HG03095 (cell line): ENCODE measurements around the gene NETO1.

Experiments
- ATAC-seq: cut with Tn5 transposase; IDR thresholded peaks from one replicate; pipeline ENCODE4 v1.9.1; 2021; ENCODE audit warnings: moderate library complexity; ENCODE audit not compliant: unreplicated experiment

The NETO1 gene

DNA sequence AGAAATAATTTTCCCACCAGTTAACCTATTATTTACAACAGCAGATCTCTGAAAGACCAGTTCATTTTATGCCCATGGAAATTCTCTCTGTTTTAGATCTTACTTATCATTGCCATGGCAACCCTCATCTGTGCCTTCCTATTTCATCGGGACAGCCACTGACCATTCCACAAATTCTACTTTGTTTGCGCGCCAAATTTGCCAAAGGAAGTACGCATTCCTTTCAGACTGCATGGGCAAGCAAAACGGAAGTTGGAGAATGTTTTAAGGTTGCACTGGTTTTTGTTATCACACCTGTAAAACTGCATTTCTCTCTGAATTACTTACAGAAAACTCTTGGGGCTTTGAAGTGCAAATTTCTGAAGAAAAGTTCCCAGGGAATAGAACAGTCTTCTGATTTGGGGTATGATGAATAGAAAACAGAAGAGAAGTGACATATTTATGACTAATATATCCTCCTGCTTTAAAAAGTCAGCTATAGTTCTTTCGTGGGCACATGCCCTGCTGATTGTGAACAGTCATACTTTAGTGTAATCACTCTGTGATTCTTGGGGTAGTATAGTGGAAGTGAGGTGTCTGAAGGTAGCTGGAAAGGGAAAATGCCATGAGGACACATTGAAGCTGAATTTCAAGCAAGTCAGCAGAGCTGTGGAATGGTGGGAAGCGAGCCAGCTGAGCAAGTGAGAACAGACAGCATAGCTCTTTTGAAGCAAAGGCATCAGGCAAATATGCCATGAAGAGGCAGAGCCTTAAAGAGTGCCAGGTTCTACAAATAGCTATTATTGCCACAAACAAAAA, 20.9 kb downstream of the NETO1 start:
- ATAC-seq: no peak

DNA sequence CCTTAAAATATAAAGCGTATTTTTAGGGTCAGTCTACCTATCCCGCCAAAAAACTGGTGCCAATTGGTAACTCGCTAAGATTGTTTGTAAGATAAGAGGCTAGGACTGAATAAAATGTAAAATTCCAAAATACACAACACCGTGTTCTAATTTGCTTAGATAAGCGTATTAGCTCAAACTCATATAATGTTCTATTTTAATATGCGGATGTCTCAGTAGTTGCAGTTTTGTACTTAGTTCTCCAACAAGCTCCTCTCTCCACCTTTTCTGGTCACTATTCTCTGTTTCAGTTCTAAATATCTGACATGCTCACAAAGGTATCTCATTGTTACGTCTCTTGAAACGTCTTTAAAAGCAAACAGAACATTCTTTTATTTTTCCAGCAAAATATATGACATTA, 24.0 kb downstream of the NETO1 start:
- no peak for ATAC-seq

DNA sequence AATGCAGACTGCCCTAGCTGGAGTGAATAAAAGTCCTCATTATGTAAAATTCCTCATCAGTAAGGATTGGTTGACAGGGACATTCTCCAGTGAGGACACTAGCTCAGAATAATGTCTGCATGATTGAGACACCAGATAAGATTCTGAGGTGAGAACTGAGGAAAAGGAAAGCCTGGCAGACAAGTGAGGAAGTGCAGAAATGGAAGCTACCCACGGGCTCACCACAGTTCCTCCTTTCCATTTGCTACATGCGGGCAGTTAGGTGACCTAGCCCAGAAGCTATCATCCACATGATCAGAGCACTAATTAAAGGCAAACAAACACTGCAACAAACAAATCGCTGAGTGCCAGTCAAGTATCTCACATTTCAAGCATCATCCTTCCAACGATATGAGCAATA, 27.7 kb downstream of the NETO1 start:
- no peak for ATAC-seq

DNA sequence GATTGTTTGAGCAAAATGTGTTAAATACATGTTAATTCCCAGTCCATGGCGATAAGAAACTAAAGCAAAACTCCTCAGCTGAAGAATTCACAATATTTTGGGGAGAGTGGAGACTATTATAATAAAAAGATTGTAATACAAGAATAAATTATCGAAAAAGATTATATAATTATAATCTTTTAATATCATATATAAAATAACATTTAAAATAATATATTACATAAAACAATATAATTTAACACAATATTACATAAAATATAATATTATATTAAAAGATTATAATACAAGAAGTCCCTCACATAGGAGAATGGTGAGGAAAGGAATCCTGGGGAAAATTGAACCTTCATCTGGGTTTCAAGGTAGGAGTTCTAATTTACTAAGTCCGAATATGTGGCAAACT, 33.1 kb downstream of the NETO1 start:
- ATAC-seq: no peak

DNA sequence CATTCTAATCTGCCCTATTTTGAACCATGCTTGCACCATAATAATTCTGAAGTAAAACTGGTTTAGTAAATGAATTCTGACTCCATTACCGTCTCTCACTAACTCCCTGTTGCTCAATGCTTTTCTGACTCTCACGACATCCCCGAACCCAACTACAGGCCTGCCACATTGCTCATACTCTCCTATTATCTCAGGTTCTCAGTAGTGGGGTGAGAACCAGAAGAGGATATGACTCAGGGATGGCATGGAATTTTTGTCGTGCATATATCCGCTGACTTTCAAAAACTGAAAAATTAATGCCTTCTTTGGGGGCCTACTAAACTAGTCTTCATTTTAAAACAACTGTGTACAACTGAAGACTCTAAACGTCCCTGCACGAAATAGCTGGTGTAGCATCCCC, 34.3 kb downstream of the NETO1 start:
- no peak for ATAC-seq

DNA sequence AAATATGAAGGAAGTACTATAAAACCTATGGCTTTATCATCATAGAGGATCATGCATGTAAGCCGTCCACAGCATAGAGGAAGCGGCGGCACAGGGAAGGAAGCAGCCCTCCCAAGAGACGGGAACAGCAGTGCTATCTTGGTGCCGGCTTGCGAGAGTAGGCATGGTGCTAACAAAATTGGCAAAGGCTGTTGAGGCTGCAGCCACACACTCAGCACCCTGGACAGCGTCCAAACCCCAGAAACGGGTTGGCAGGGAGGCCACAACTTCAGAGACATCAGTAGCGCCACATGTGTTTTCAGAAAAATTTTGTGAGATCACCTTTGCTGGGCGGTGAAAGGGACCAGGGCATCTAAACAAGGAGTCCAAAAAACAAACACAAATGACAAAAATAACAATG, 37.7 kb downstream of the NETO1 start:
- no peak for ATAC-seq

DNA sequence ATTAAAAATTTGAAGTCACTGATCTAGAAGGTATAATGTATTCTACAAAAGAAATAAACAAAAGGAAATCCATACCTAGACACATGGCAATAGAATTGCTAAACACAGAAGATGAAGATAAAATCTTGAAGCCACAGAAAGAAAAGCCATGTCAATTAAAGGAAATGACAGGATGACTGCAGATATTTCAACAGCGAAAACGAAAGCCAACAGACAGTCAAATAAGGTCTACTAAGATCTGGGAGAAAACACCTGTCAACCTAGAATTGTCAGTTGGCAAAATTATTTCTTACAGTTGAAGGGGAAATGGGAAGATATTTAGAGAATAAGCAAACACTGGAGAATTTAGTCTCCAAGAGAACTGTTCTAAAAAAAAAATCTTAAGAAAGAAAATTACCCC, 39.2 kb downstream of the NETO1 start:
- no peak for ATAC-seq

DNA sequence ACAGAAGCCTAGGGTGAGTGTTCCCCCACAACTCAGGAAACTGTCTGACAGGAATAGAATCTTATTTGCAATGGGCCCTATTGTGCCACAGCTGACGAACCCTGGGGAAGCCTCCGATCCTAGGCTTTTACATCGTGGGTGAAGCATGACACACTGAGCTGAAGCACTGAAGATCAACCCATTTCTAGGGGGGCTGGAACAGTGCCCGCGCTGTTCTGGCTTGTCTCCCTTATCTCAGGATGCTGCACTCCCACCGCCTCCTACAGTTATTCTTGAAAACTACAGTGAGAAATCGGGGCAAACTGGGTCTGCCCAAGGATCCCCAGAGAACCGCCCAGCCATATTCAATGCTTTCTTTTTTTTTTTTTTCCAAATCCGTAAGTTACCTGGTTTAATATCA, 41.1 kb downstream of the NETO1 start:
- no peak for ATAC-seq

DNA sequence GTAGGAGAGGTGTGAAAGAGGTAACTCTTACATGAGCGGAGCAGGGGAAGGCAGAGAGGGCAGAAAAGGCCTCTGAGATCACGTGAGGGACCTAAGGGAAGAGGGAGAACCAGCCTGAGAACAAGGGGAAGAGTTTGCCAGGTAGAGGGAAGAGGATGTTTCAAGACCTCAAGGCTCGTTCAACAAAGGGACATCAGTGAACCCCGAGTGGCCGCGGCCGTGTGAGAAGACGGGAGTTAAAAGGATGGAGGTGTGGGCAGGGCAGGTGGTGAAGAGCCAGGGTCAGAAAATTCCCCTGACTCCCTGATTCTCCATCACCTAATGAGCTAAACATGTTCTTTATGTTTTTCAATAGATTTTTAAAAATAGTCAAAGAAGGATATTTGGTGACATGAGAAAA, 44.4 kb downstream of the NETO1 start:
- ATAC-seq: no peak

DNA sequence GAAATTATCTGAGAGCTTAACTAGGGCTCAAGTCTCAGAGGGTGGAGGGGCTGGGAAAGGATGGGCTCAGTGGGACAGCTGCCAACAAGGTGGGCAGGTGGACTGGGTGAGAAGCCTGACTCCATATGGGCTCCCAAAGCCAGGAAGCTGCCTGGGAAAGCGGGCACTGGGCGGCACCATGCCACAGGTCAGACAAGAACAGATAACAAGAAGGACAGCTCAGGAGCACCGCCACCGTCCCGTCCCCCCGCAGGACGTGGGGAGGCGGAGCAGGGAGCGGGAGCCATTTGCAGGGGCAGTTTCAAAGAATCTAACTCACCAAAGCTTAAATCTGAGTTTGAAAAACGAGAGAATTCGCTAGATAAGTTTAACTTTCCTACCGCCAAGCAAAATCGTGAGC, 45.6 kb downstream of the NETO1 start:
- ATAC-seq: no peak

DNA sequence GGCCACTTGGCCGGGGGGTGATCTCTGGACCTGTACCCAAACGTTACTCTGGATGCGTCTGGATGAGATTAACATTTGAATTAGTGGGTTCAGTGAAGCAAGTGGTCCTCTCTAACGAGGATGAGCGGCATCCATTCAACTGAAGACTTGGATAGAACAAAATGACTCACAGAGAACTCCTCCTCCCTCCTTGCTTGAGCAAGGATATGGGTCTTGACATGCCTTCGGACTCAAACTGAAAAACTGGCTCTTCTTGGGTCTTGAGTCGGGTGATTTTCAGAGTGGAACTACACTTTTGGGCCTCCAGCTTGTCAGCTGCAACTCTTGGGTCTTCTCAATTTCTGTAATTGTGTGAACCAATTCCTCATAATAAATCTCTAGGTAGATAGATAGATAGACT, 47.2 kb downstream of the NETO1 start:
- ATAC-seq: no peak

DNA sequence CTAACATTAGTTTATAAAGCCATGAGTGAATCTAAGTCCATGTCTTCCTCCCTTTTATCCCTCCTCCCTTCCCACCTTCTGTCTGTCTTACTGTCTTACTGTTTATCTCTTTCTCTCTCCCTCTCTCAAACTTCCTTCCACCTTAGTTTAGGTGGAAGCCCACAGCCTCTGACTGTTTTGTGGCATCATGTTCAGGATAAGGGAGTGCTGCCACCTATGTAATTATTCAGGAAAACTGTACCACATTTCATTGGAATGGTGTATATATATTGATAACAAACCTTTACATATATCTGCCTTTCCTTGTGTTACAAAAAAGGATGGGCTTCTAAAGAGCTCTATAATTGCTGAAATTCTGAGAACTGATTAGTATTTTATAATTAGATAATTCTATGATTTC, 48.7 kb downstream of the NETO1 start:
- no peak for ATAC-seq

DNA sequence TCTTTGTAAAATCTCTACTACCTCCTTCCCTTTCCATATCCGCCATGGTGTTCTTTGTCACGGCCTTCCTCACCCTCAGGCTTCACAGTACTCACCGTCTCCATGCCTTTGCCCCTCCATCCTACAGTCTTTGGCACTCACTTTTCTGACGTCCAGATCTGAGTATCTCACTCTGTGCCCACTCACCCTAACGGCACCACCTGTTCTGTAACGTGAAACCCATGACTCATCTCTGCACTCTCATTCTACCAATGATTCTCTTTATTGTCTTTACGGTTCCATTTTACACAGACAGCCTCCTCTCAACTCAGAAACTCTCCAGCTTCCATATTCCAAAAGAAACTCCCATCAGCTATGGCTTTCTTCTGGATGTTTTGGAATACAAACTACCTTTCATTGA, 56.7 kb downstream of the NETO1 start:
- ATAC-seq: no peak

DNA sequence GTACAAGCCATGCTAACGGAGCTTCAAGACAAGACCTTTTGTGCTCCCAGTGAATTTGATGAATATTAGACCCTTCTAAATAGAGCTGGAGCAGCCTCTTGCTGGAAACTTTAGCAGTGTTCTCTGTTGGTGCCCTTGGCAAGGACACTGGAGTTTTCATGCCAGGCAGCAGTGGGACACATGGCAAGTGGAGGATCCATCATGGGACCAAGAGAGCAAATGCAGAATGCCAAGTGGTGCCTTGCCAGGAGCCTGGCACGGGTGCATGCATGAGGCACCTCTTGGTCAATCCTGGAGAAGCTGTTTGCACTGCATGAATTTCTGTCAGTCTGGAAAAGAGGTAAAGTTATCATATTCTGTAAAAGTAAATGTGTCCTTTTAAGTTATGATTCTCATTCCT, 59.1 kb downstream of the NETO1 start:
- ATAC-seq: no peak

DNA sequence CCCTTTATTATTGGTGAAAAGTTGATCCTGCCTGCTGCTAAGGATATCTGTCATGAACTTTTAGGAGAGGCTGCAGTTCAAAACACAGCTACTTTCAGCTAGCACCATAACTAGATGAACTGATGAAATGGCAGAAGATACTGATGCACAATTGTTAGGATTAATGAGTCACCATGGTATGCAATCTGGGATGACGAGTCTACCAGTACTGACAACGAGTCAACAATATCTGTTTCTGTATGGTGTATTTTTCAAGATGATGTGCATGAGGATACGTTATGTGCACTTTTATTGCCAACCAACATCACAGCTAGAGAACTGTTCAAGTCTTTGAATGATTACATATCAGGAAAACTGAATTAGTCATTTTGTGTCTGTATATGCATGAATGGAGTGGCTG, 68.7 kb downstream of the NETO1 start:
- no peak for ATAC-seq

DNA sequence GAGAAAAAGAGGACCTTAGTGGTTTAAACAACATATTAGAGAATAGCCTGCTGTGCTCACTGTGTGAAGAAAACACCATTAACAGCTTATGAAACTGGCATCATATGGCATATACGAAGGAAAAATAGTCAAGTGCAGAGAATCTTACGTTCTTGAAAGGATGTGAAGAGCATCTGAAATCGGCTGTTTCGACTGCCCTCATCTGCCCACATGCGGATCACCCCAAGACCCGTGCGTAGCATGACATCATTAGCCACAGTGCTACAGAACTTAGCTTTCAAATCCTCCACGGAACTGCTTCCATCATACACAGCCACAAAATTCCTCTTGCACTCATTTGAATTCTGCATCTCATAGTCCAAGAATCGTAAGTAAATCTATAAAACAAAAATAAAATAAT, 84.3 kb downstream of the NETO1 start:
- ATAC-seq: no peak

DNA sequence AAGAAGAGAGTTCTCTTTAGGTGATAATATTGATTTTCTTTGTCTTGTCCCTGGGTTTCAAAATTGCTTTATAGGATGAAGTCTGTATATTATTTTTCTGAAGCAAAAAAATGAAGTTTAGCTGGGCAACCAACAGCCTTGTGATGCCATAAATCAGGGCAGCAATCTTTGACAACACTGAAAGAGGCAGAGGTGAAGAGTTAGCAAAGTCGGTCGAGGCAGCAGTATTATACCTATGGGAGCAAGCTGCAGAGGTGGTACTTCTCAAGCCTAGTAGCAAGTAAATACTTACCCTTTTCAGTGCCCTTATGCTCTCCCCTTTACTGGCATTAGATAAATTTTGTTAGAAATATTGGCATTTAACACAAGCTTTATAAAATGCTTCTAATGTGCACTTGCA, 92.9 kb downstream of the NETO1 start:
- no peak for ATAC-seq

DNA sequence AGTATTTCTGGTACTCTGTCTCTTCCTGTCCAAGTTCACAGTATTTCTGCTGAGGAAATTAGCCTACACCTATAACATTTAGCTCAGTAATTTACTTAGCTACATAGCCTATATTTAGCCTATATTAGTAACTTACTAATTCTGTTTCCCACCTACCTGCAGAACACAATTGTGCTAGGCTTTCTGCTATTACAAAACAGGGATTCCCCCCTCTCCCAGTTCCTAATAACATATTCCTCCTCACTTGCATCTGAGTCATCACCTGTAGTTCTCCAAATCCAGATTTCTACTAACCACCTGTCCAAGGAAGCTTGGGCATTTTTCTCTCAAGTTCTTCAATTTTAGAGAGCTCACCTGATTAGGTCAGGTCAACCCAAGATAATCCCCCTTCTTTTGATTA, 94.9 kb downstream of the NETO1 start:
- ATAC-seq: no peak

DNA sequence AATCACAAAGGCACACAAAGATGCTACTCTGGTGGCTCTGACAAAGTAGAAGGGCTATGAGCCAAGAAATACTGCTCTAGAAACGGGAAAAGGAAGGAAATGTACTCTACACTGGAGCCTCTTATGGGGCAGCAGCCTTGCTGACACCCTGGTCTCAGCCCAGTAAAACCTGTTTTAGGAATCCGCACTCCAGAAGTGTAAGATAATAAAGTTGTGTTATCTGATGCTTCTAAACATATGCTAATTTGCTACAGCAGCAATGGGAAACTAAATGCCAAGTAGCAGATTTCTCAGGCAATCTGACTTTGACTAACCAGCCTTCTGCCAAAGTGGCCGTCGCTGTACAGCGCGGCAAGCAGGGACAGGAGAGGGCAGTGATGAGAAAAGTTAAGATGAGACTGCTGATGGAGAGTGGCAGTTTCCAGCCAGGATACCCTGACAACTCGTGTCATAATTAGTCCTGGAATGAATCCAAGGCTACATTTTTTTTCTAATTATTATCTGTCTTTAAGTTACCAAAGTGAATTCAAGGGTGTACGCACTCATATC, 99.0 kb downstream of the NETO1 start:
- no peak for ATAC-seq

DNA sequence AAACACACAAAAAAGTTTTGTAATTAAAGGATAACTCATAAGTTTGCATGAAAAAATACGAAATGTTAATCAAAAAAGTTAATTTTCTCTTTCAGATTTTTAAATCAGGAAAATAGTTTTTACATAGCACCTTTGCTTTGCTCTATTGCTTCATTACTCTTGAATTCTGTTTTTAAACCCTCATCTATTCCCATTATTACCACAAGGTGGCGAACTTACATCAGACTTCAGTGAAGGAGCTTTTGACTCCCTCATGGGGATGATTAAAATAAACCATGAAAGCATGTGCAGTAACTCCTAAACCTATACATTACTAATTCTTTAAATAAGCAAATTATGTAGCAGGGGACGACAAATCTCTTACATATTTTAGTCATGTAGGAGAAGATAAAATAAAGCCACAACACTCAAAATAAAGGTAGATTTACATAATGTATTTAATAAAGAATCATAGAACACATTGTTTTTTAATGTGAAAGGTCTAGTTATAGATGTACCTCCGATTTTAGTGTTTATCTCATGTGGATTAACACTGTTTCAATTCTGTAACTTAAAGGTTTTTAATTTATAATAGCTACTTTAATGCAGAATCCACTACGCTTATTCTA, 105.2 kb downstream of the NETO1 start:
- ATAC-seq: peak; percentile 84

DNA sequence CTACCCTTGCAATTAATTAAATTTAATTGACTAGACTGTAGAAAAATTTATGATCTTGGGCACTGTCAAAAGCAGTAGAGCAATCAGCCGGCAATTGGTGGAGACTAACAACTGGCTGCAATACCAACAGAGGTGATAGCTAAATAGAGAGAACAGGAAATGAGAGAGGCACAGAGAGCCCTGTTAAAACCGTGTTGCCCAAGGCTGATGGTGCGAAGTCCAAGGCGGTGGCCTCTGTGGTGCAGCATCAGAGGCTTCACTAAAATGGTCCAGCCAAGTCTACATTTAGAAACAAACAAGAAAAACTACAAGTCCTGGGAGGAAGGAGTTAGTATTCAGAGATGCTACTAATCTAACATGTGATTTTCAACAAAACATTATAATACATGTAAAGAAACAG, 115.6 kb downstream of the NETO1 start:
- ATAC-seq: no peak

DNA sequence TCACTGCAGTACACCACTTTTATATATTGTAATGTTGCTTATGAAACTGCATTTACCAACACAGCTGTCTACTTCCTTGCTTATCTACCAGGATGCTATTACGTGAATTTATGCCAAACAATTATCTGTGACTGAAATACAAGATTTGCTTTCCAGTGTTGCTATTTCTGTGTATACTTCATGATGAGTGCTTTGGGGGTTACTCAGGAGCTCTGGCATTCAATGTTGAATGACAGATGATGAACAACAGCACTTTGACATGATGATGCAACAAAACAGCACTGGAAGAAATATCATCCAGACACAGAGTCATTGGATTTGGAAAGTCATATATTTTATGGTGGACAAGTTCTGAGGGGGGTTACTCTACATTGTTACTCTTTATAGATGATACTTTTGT, 125.8 kb downstream of the NETO1 start:
- ATAC-seq: no peak

DNA sequence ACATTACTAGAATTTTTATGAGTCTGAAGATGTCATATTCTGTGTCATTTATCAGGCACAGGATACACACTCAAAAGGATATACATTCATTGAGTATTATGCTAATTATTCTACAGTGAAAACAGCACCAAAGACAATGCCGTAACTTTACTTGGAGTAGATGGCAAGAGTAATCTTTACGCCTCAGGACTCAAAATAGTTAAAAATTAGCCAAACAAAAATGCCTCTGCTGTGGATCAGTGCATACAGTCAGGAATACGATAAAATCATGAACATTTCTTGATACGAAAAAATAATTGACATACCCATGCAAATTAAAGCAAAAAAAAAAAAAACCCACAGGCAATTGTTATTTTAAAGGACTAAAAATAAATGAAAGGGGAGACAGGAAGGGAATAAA, 129.7 kb downstream of the NETO1 start:
- no peak for ATAC-seq
